Uterus (tissue), 2 donors: ENCODE results near the gene RCE1.

Experiments
- CTCF ChIP-seq, 4 experiments: fragments of 200-600 bp in 2 of 4; fragments of 450-650 bp in 2 of 4; sonication (generic) in 2 of 4; IDR thresholded peaks; one replicate each; pipeline ENCODE4 v1.5.1; 2016 to 2019; ENCODE audit warnings: antibody characterized with exemption in 4 of 4, mild to moderate bottlenecking in 2 of 4, moderate library complexity in 1 of 4
- POLR2A ChIP-seq, 2 donors: fragments of 450-650 bp; IDR thresholded peaks; one replicate each; pipeline ENCODE4 v1.6.1; 2016; ENCODE audit warnings: antibody characterized with exemption in 2 of 2, mild to moderate bottlenecking in 1 of 2, moderate library complexity in 1 of 2

- TF ChIP-seq CTCF (IDR thresholded peaks at IDR 0.05) (no peak), POLR2A (IDR thresholded peaks at IDR 0.05) (no peak)
Measured at GRCh38 chr11:66853242-66854229, 10.3 kb downstream of the RCE1 start.
